ELR (cell line): ENCODE measurements around the gene CGN.
"Not testable (repeated sequence)": the region's sequence is repeated elsewhere in the genome, so short reads cannot be mapped to it uniquely, and the experiment has no call there.

ENCODE experiments used
- DNase-seq: peaks from one replicate; pipeline ENCODE4 v3.0.0-alpha.2; 2015; ENCODE audit warnings: low read depth

The CGN gene

GRCh38 chr1:151522427-151522826 lies 11.2 kb downstream of the CGN start:
- not testable (repeated sequence) for DNase-seq

GRCh38 chr1:151523326-151523725 lies 12.1 kb downstream of the CGN start:
- DNase-seq, result no peak

GRCh38 chr1:151524736-151525135 lies 13.5 kb downstream of the CGN start:
- no peak for DNase-seq

- no peak for DNase-seq
These were observed 15.7 kb downstream of the CGN start for GRCh38 chr1:151526735-151527525.

GRCh38 chr1:151529211-151529702 lies 18.1 kb downstream of the CGN start:
- DNase-seq, result no peak

- no peak for DNase-seq
These were observed 18.6 kb downstream of the CGN start for GRCh38 chr1:151529781-151530180.

GRCh38 chr1:151530461-151530860 lies 19.3 kb downstream of the CGN start:
- DNase-seq, result no peak

- DNase-seq, result no peak
These were observed 22.7 kb downstream of the CGN start for GRCh38 chr1:151533870-151534269.

- DNase-seq, result peak; percentile 79
These were observed 23.6 kb downstream of the CGN start for GRCh38 chr1:151534662-151535278.

- DNase-seq, result peak; percentile 58
These were observed 24.4 kb downstream of the CGN start for GRCh38 chr1:151535326-151536271.

GRCh38 chr1:151536499-151536898 lies 25.3 kb downstream of the CGN start:
- DNase-seq, result no peak

- DNase-seq, result peak; percentile 98
These were observed 25.9 kb downstream of the CGN start for GRCh38 chr1:151537112-151537511.

GRCh38 chr1:151539321-151540020 lies 28.3 kb downstream of the CGN start:
- DNase-seq, result peak; percentile 94

- peak; percentile 96 for DNase-seq
These were observed 29.1 kb downstream of the CGN start, which contains the start of gene TUFT1 for GRCh38 chr1:151540021-151540981. TUFT1 (plus strand) TSS chr1:151540309; CDS start chr1:151540367, 58 bp downstream.

- DNase-seq, result peak; percentile 50
These were observed 29.8 kb downstream of the CGN start for GRCh38 chr1:151540982-151541377.

- no peak for DNase-seq
These were observed 30.6 kb downstream of the CGN start for GRCh38 chr1:151541752-151542151.

GRCh38 chr1:151542710-151543129 lies 31.5 kb downstream of the CGN start:
- peak; percentile 89 for DNase-seq

GRCh38 chr1:151545542-151545941 lies 34.4 kb downstream of the CGN start:
- peak; percentile 15 for DNase-seq

- no peak for DNase-seq
These were observed 35.1 kb downstream of the CGN start for GRCh38 chr1:151546011-151546925.
